ENCODE results near the gene EFCAB13. TPM values are rescaled to one million over a fixed set of nuclear protein-coding genes. Genes with fewer than 3 reads are reported as not detected.

EFCAB13 gene
- total and polyA plus RNA-seq, 2 experiments from 2014 or later = 2.1 to 3.1 TPM

- WGBS (ENCODE audit: low lambda C conversion rate, missing lambda C conversion rate) = 89% methylated on average over 2 of the region's 2 CpGs
- Histone ChIP-seq H3K79me2 (no peaks in the 10 kb centered on the region), H3K4me2 (no peak overlapping the region), H3K27ac (no peak overlapping the region), H3K9me3 (ENCODE audit: low read depth) (no peaks in the 10 kb centered on the region), H4K20me1 (ENCODE audit: insufficient read depth, poor library complexity, severe bottlenecking) (no peaks in the 10 kb centered on the region), H3K9me2 (replicated peaks; ENCODE audit: insufficient read depth) (no peaks in the 10 kb centered on the region), H3K4me3 (no peak overlapping the region), H3K4me1 (ENCODE audit: insufficient read depth) (no peaks in the 10 kb centered on the region), H2AFZ (no peak overlapping the region), H3K36me3 (replicated peaks; ENCODE audit: insufficient read depth, low read depth) (no peaks in the 10 kb centered on the region), H3K27me3 (no peaks in the 10 kb centered on the region)
- DNase-seq (ENCODE audit: low spot score) = no peak
- TF ChIP-seq EZH2phosphoT487 (IDR thresholded peaks at IDR 0.05; ENCODE audit: low read depth, severe bottlenecking, unreplicated experiment) = no peak
- TF ChIP-seq EZH2 (IDR thresholded peaks at IDR 0.05; ENCODE audit: borderline replicate concordance) = no peak
- TF ChIP-seq CTCF (IDR thresholded peaks at IDR 0.05; ENCODE audit: poor library complexity) = no peak
Measured at GRCh38 chr17:47301831-47302230, 21.9 kb upstream of the EFCAB13 start.

- no peaks in the 10 kb centered on the region for H3K9me2 ChIP-seq (replicated peaks; ENCODE audit: insufficient read depth)
- H3K4me2 ChIP-seq = no peak overlapping the region
- H3K4me1 ChIP-seq (ENCODE audit: insufficient read depth) = no peaks in the 10 kb centered on the region
- no peak overlapping the region for H3K27ac ChIP-seq
- no peak overlapping the region for H2AFZ ChIP-seq
- no peak for DNase-seq (ENCODE audit: low spot score)
- H3K27me3 ChIP-seq = no peaks in the 10 kb centered on the region
- no peaks in the 10 kb centered on the region for H3K79me2 ChIP-seq
- 100% methylated on average over 1 of the region's 1 CpG for WGBS (ENCODE audit: low lambda C conversion rate, missing lambda C conversion rate)
- H4K20me1 ChIP-seq (ENCODE audit: insufficient read depth, poor library complexity, severe bottlenecking) = no peaks in the 10 kb centered on the region
- TF ChIP-seq CTCF (IDR thresholded peaks at IDR 0.05; ENCODE audit: poor library complexity) (no peak), EZH2phosphoT487 (IDR thresholded peaks at IDR 0.05; ENCODE audit: low read depth, severe bottlenecking, unreplicated experiment) (no peak), EZH2 (IDR thresholded peaks at IDR 0.05; ENCODE audit: borderline replicate concordance) (no peak)
- no peaks in the 10 kb centered on the region for H3K36me3 ChIP-seq (replicated peaks; ENCODE audit: insufficient read depth, low read depth)
- no peak overlapping the region for H3K4me3 ChIP-seq
- H3K9me3 ChIP-seq (ENCODE audit: low read depth) = no peaks in the 10 kb centered on the region
Measured at GRCh38 chr17:47304186-47304585, 19.6 kb upstream of the EFCAB13 start.

GRCh38 chr17:47305302-47305923 lies 18.3 kb upstream of the EFCAB13 start:
- no peak overlapping the region for H3K4me3 ChIP-seq
- H3K27me3 ChIP-seq = no peaks in the 10 kb centered on the region
- no peak overlapping the region for H3K27ac ChIP-seq
- no peaks in the 10 kb centered on the region for H3K79me2 ChIP-seq
- no peaks in the 10 kb centered on the region for H3K9me3 ChIP-seq (ENCODE audit: low read depth)
- no peaks in the 10 kb centered on the region for H4K20me1 ChIP-seq (ENCODE audit: insufficient read depth, poor library complexity, severe bottlenecking)
- H3K4me2 ChIP-seq = no peak overlapping the region
- H2AFZ ChIP-seq = no peak overlapping the region
- no peaks in the 10 kb centered on the region for H3K4me1 ChIP-seq (ENCODE audit: insufficient read depth)
- TF ChIP-seq EZH2phosphoT487 (IDR thresholded peaks at IDR 0.05; ENCODE audit: low read depth, severe bottlenecking, unreplicated experiment) = no peak
- TF ChIP-seq EZH2 (IDR thresholded peaks at IDR 0.05; ENCODE audit: borderline replicate concordance) = no peak
- TF ChIP-seq CTCF (IDR thresholded peaks at IDR 0.05; ENCODE audit: poor library complexity) = no peak
- DNase-seq (ENCODE audit: low spot score) = no peak
- no peaks in the 10 kb centered on the region for H3K36me3 ChIP-seq (replicated peaks; ENCODE audit: insufficient read depth, low read depth)
- H3K9me2 ChIP-seq (replicated peaks; ENCODE audit: insufficient read depth) = no peaks in the 10 kb centered on the region
- 55% methylated on average over 4 of the region's 4 CpGs for WGBS (ENCODE audit: low lambda C conversion rate, missing lambda C conversion rate)

Data from hepatocyte (in vitro differentiated cells).